Measurements from ENCODE around the gene SVIL.

The SVIL gene

DNA sequence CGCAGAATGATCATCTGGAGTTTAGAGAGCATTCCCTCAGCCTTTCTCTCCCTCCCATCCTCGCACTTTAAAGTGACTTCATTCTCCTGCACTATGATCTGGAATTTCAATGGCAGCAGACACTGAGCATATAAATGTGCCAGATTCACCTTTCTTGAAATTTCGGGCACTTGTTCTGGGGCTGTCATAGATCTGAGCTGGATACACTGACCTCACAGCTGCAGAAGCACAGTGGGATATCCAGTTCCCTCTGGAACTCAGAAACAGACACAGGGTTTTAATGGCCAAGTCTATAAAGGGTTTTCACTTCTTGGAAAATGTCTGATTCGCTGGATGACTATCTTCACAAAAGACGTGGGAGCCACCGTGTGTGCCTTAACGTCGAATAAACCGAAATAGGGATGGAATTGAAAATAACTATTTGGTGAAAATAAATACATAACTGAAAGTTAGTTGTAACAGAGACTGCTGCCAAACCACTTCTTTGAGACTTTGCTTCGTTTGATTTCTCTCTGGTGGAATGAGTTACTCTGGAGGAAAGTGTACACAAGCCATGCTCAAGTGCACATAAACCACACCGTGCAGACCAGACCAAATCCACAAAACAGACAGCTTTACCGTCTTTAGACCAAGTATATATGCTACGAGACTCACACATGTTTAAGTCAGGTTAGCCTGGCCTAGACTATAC is 126.1 kb downstream of the SVIL start:
- no peak for TF ChIP-seq NFIC (IDR thresholded peaks at IDR 0.05)

GRCh38 chr10:29502351-29502750 is 132.4 kb downstream of the SVIL start:
- no peak for TF ChIP-seq CEBPB (IDR thresholded peaks at IDR 0.05)
- TF ChIP-seq TAF1 (IDR thresholded peaks at IDR 0.05; ENCODE audit: low read depth) = no peak
- no peak for TF ChIP-seq ZBTB7A (IDR thresholded peaks at IDR 0.05; ENCODE audit: low read depth)
- TF ChIP-seq, protein P1, sequence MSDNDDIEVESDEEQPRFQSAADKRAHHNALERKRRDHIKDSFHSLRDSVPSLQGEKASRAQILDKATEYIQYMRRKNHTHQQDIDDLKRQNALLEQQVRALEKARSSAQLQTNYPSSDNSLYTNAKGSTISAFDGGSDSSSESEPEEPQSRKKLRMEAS (IDR thresholded peaks at IDR 0.05) = no peak
- TF ChIP-seq EGR1 (IDR thresholded peaks at IDR 0.05) = no peak
- TF ChIP-seq TEAD4 (IDR thresholded peaks at IDR 0.05) = no peak
- TF ChIP-seq FOXM1 (IDR thresholded peaks at IDR 0.05; ENCODE audit: borderline replicate concordance, low read depth) = no peak

DNA sequence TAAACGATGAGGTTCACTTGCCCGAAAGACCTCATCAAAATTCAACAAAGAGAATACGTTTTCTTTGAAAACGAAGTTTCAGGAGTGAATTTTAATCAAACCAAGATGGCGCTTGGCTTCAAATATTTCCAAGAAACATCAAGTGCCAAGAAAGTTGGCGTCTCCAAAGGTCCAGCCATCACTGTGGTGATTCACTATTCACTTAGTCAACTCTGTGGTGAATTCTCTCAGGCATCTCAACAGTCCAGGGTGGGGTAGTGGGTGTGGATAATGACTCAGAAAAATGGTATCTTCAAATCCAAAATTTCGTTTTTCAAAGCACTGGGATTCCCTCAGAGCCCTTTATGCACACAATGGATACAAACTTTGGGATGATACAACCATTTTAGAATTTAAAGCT is 133.1 kb downstream of the SVIL start:
- TF ChIP-seq RAD21 (IDR thresholded peaks at IDR 0.05; ENCODE audit: low read depth) (no peak), EGR1 (IDR thresholded peaks at IDR 0.05) (no peak), CREB1 (IDR thresholded peaks at IDR 0.05; ENCODE audit: low read depth) (no peak), TEAD4 (IDR thresholded peaks at IDR 0.05) (no peak)

DNA sequence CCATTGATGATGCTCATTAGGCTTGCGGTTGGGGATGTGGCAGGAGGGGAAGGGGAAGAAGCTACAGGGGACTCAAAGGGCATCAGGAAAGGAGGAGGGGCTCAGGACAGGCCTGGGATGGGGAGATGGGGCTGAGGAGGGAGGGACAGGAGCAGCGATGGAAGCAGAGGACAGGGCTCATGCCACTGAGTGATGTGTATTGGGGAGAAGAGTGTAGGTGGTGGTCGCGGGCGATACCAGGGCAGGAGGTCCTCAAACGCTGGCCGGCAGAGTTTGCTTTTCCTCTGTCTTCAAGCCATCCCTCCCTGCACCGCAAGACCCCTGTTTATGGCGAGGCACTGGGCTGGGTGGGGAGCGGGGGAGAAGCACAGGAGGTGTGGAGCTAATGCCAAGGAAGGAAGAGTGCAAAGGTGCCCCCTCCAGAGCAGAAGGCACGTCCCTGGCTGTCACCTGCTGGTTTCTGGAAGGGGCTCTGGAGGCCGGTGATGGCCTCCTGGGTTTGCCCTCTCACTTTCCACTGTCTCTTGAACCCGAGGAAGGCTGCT is 134.7 kb downstream of the SVIL start:
- TF ChIP-seq CREB1 (IDR thresholded peaks at IDR 0.05; ENCODE audit: low read depth) (no peak), USF1 (IDR thresholded peaks at IDR 0.05) (no peak), TEAD4 (IDR thresholded peaks at IDR 0.05) (no peak), REST (IDR thresholded peaks at IDR 0.05; ENCODE audit: low read depth) (no peak), CEBPB (IDR thresholded peaks at IDR 0.05) (no peak), RAD21 (IDR thresholded peaks at IDR 0.05; ENCODE audit: low read depth) (no peak), TAF1 (IDR thresholded peaks at IDR 0.05; ENCODE audit: low read depth) (no peak), NFIC (IDR thresholded peaks at IDR 0.05) (no peak), ZBTB7A (IDR thresholded peaks at IDR 0.05; ENCODE audit: low read depth) (no peak), TCF12 (IDR thresholded peaks at IDR 0.05; ENCODE audit: low read depth) (no peak), EP300 (IDR thresholded peaks at IDR 0.05; ENCODE audit: borderline replicate concordance) (no peak), YY1 (IDR thresholded peaks at IDR 0.05; ENCODE audit: low read depth) (no peak), FOXM1 (IDR thresholded peaks at IDR 0.05; ENCODE audit: borderline replicate concordance, low read depth) (no peak)
- TF ChIP-seq, protein P1 (IDR thresholded peaks at IDR 0.05) = no peak

- TF ChIP-seq CEBPB (IDR thresholded peaks at IDR 0.05) (no peak), EP300 (IDR thresholded peaks at IDR 0.05; ENCODE audit: borderline replicate concordance) (no peak), TCF12 (IDR thresholded peaks at IDR 0.05; ENCODE audit: low read depth) (no peak), FOXM1 (IDR thresholded peaks at IDR 0.05; ENCODE audit: borderline replicate concordance, low read depth) (no peak), RAD21 (IDR thresholded peaks at IDR 0.05; ENCODE audit: low read depth) (peak; percentile 68)
- TF ChIP-seq, protein P1 (IDR thresholded peaks at IDR 0.05) = no peak
Measured at GRCh38 chr10:29496341-29497162, 138.2 kb downstream of the SVIL start.

GRCh38 chr10:29495366-29495765 is 139.4 kb downstream of the SVIL start:
- TF ChIP-seq USF1 (IDR thresholded peaks at IDR 0.05) (no peak), EGR1 (IDR thresholded peaks at IDR 0.05) (no peak), EP300 (IDR thresholded peaks at IDR 0.05; ENCODE audit: borderline replicate concordance) (no peak)

DNA sequence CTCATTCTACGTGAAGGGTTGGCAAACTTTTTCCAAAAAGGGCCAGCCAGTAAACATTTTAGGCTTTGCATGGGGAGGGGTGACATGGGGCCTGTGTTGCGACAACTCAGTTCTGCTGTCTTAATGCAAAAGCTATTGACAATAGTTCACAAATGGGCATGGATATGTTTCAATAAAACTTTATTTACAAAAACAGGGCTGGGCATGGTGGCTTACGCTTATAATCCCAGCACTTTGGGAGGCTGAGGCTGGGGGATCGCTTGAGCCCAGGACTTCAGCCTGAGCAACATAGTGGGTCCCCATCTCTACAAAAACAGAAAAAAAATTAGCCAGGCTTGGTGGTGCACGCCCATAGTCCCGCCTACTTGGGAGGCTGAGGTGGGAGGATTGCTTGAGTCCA is 141.1 kb downstream of the SVIL start:
- no peak for TF ChIP-seq CEBPB (IDR thresholded peaks at IDR 0.05)
- TF ChIP-seq REST (IDR thresholded peaks at IDR 0.05; ENCODE audit: low read depth) = no peak
- TF ChIP-seq RAD21 (IDR thresholded peaks at IDR 0.05; ENCODE audit: low read depth) = no peak
- TF ChIP-seq CREB1 (IDR thresholded peaks at IDR 0.05; ENCODE audit: low read depth) = no peak
- TF ChIP-seq FOXM1 (IDR thresholded peaks at IDR 0.05; ENCODE audit: borderline replicate concordance, low read depth) = no peak
- no peak for TF ChIP-seq YY1 (IDR thresholded peaks at IDR 0.05; ENCODE audit: low read depth)
- TF ChIP-seq TEAD4 (IDR thresholded peaks at IDR 0.05) = no peak
- TF ChIP-seq USF1 (IDR thresholded peaks at IDR 0.05) = no peak
- no peak for TF ChIP-seq TCF12 (IDR thresholded peaks at IDR 0.05; ENCODE audit: low read depth)
- TF ChIP-seq, protein P1 (IDR thresholded peaks at IDR 0.05) = no peak
- no peak for TF ChIP-seq NFIC (IDR thresholded peaks at IDR 0.05)
- no peak for TF ChIP-seq EGR1 (IDR thresholded peaks at IDR 0.05)
- TF ChIP-seq EP300 (IDR thresholded peaks at IDR 0.05; ENCODE audit: borderline replicate concordance) = no peak
